H1 (cell line): ENCODE results near the gene TERC. TPM values are rescaled to one million over a fixed set of nuclear protein-coding genes. Genes with fewer than 3 reads are reported as not detected.

Experiments
- CTCF ChIA-PET: fragments of 300-600 bp; sonication (Branson Sonifier 250); formaldehyde crosslinking; loops from one replicate; lab custom pipeline; 2021; ENCODE audit not compliant: partially characterized antibody; lab: Charles Lee
- POLR2A ChIA-PET: fragments of 300-600 bp; sonication (Branson Sonifier 250); formaldehyde crosslinking; loops from one replicate; lab custom pipeline; 2021; ENCODE audit warnings: inconsistent platforms; ENCODE audit not compliant: partially characterized antibody; lab: Charles Lee
- DNase-seq, 2 experiments: peaks; one replicate each; pipeline versions ENCODE4 v3.0.0 to v3.0.0-alpha.2; 2010 to 2022; ENCODE audit warnings: low spot score in 2 of 2, low read depth in 1 of 2, mixed read lengths in 1 of 2
- FAIRE-seq: peaks from 2 replicates; lab custom pipeline; 2011; peaks lifted over from hg19 to GRCh38; lab: Jason Lieb, UNC
- H2AFZ ChIP-seq: 2 replicates; pipeline ENCODE4 v1.8.1; 2012; ENCODE audit warnings: low read length, inconsistent platforms
- H2AK5ac ChIP-seq: 2 replicates; pipeline ENCODE4 v1.6.1; 2013; ENCODE audit warnings: low read depth, low read length
- H2BK120ac ChIP-seq: replicated peaks from 2 replicates; pipeline ENCODE3; 2013; ENCODE audit warnings: low read depth, low read length, inconsistent platforms
- H2BK12ac ChIP-seq: 2 replicates; pipeline ENCODE4 v1.6.1; 2013; ENCODE audit warnings: low read depth, low read length
- H2BK15ac ChIP-seq: 2 replicates; pipeline ENCODE4 v1.6.1; 2013; ENCODE audit warnings: low read length
- H2BK20ac ChIP-seq: 2 replicates; pipeline ENCODE4 v1.6.1; 2013; ENCODE audit warnings: low read length
- H2BK5ac ChIP-seq: 2 replicates; pipeline ENCODE4 v1.6.1; 2013; ENCODE audit warnings: low read depth, low read length
- H3K14ac ChIP-seq: 2 replicates; pipeline ENCODE4 v1.6.1; 2013; ENCODE audit warnings: inconsistent platforms; ENCODE audit not compliant: insufficient read length
- H3K18ac ChIP-seq: 2 replicates; pipeline ENCODE4 v1.6.1; 2013; ENCODE audit warnings: low read length; ENCODE audit errors: extremely low read depth
- H3K23ac ChIP-seq: 2 replicates; pipeline ENCODE4 v1.6.1; 2013; ENCODE audit warnings: inconsistent platforms; ENCODE audit not compliant: insufficient read length
- H3K23me2 ChIP-seq: 2 replicates; pipeline ENCODE4 v1.6.1; 2013; ENCODE audit warnings: low read depth, low read length
- H3K27ac ChIP-seq: 2 replicates; pipeline ENCODE4 v1.6.1; 2011; ENCODE audit warnings: low read depth, low read length, inconsistent platforms
- H3K27me3 ChIP-seq, 4 experiments: replicated peaks in 1 of 4; 1 replicate in 1 of 4; 2 replicates in 3 of 4; pipeline versions ENCODE4 v1.6.1 to v1.8.1; 2011 to 2013; ENCODE audit warnings: low read length in 3 of 4, mild to moderate bottlenecking in 3 of 4, inconsistent platforms in 2 of 4, mixed read lengths in 2 of 4, moderate library complexity in 1 of 4; ENCODE audit not compliant: control insufficient read depth in 3 of 4, insufficient read depth in 3 of 4; ENCODE audit errors: extremely low read depth in 1 of 4
- H3K36me3 ChIP-seq, 4 experiments: 2 replicates each; pipeline versions ENCODE4 v1.6.1 to v1.8.1; 2011 to 2013; ENCODE audit warnings: mild to moderate bottlenecking in 4 of 4, low read length in 3 of 4, moderate library complexity in 2 of 4, control low read depth in 1 of 4, inconsistent platforms in 1 of 4; ENCODE audit not compliant: insufficient read depth in 4 of 4, control insufficient read depth in 2 of 4
- H3K4ac ChIP-seq: replicated peaks from 2 replicates; pipeline ENCODE3; 2013; ENCODE audit warnings: low read length, low read depth, mixed read lengths, inconsistent platforms; ENCODE audit not compliant: insufficient read length
- H3K4me1 ChIP-seq, 4 experiments: replicated peaks in 1 of 4; 1 replicate in 1 of 4; 2 replicates in 3 of 4; pipeline versions ENCODE4 v1.6.1 to v1.8.1; 2011 to 2013; ENCODE audit warnings: low read length in 3 of 4, inconsistent platforms in 2 of 4, mixed read lengths in 1 of 4; ENCODE audit not compliant: insufficient read depth in 4 of 4, control insufficient read depth in 3 of 4
- H3K4me2 ChIP-seq, 2 experiments: 2 replicates each; pipeline versions ENCODE4 v1.6.1 to v1.8.1; 2011 to 2013; ENCODE audit warnings: low read depth in 2 of 2, low read length in 2 of 2, control low read depth in 1 of 2, inconsistent platforms in 1 of 2, mild to moderate bottlenecking in 1 of 2; ENCODE audit not compliant: insufficient read depth in 1 of 2
- H3K4me3 ChIP-seq, 4 experiments: fragments of 200-600, 300-600 bp in 1 of 4; sonication (generic), shearing (Covaris generic), sonication (Bioruptor Twin) in 1 of 4; 2 replicates each; pipeline versions ENCODE4 v1.5.1 to v1.8.1; 2011 to 2016; ENCODE audit warnings: low read length in 4 of 4, low read depth in 3 of 4, control low read depth in 2 of 4, inconsistent platforms in 2 of 4, mild to moderate bottlenecking in 2 of 4, mixed read lengths in 1 of 4, moderate library complexity in 1 of 4; ENCODE audit not compliant: insufficient read depth in 2 of 4; ENCODE audit errors: extremely low read depth in 1 of 4
- H3K56ac ChIP-seq: replicated peaks from 2 replicates; pipeline ENCODE3; 2013; ENCODE audit warnings: low read depth, mild to moderate bottlenecking, mixed read lengths, low read length, inconsistent platforms; ENCODE audit not compliant: insufficient read length
- H3K79me1 ChIP-seq: 2 replicates; pipeline ENCODE4 v1.6.1; 2013; ENCODE audit warnings: low read depth, low read length, control low read depth
- H3K79me2 ChIP-seq, 2 experiments: 2 replicates each; pipeline versions ENCODE4 v1.6.1 to v1.8.1; 2012 to 2013; ENCODE audit warnings: low read length in 2 of 2, mild to moderate bottlenecking in 2 of 2, inconsistent platforms in 1 of 2; ENCODE audit not compliant: insufficient read depth in 2 of 2, control insufficient read depth in 1 of 2
- H3K9ac ChIP-seq, 4 experiments: replicated peaks in 1 of 4; 1 replicate in 1 of 4; 2 replicates in 3 of 4; pipeline versions ENCODE4 v1.6.1 to v1.8.1; 2011 to 2013; ENCODE audit warnings: low read depth in 3 of 4, low read length in 3 of 4, control low read depth in 2 of 4, mild to moderate bottlenecking in 2 of 4, moderate library complexity in 2 of 4, inconsistent platforms in 1 of 4; ENCODE audit errors: extremely low read depth in 1 of 4
- H3K9me3 ChIP-seq, 2 experiments: 2 replicates each; pipeline versions ENCODE4 v1.6.1 to v1.8.1; 2012 to 2013; ENCODE audit warnings: mild to moderate bottlenecking in 2 of 2, moderate library complexity in 2 of 2, control low read depth in 1 of 2, inconsistent platforms in 1 of 2, low read depth in 1 of 2, low read length in 1 of 2, mixed read lengths in 1 of 2; ENCODE audit not compliant: insufficient read depth in 2 of 2
- H4K20me1 ChIP-seq, 2 experiments: replicated peaks in 1 of 2; 2 replicates each; pipeline versions ENCODE3 to v1.8.1; 2011 to 2013; ENCODE audit warnings: inconsistent platforms in 2 of 2, low read length in 2 of 2, mild to moderate bottlenecking in 1 of 2; ENCODE audit not compliant: insufficient read depth in 2 of 2, control insufficient read depth in 1 of 2
- H4K5ac ChIP-seq: 2 replicates; pipeline ENCODE4 v1.6.1; 2013; ENCODE audit warnings: low read length, low read depth, mixed read lengths, inconsistent platforms; ENCODE audit not compliant: insufficient read length
- H4K8ac ChIP-seq: 2 replicates; pipeline ENCODE4 v1.8.0; 2013; ENCODE audit warnings: mild to moderate bottlenecking, moderate library complexity, low read length, inconsistent platforms; ENCODE audit not compliant: insufficient read depth; ENCODE audit errors: extremely low read depth
- H4K91ac ChIP-seq: replicated peaks from 2 replicates; pipeline ENCODE3; 2013; ENCODE audit warnings: low read length, mixed read lengths, inconsistent platforms; ENCODE audit not compliant: insufficient read length
- EP300 ChIP-seq, 2 experiments: IDR thresholded peaks; 1 replicate in 1 of 2; 2 replicates in 1 of 2; pipeline ENCODE4 v1.6.1; 2011 to 2012; ENCODE audit warnings: low read depth in 2 of 2, low read length in 2 of 2, mild to moderate bottlenecking in 2 of 2, borderline replicate concordance in 1 of 2, inconsistent platforms in 1 of 2, moderate library complexity in 1 of 2
- HDAC6 ChIP-seq: IDR thresholded peaks from one replicate; pipeline ENCODE4 v1.7.1; 2012; ENCODE audit warnings: low read depth, mild to moderate bottlenecking, inconsistent platforms, low read length, moderate library complexity
- NANOG ChIP-seq: IDR thresholded peaks from 2 replicates; pipeline ENCODE4 v1.6.1; 2011; ENCODE audit warnings: low read length, low read depth, mild to moderate bottlenecking, inconsistent platforms; ENCODE audit not compliant: insufficient read depth, poor library complexity, severe bottlenecking
- PHF8 ChIP-seq: fragments of 200-600 bp; sonication (generic); conservative IDR thresholded peaks from 2 replicates; pipeline ENCODE4 v1.7.1; 2012; ENCODE audit warnings: low read depth, mild to moderate bottlenecking, inconsistent platforms, low read length, moderate library complexity
- RNF2 ChIP-seq: fragments of 200-900, 300-1000 bp; sonication (generic); IDR thresholded peaks from 2 replicates; pipeline ENCODE4 v1.7.1; 2016; ENCODE audit warnings: borderline replicate concordance, low read depth, mild to moderate bottlenecking, antibody characterized with exemption, low read length; ENCODE audit not compliant: poor library complexity, severe bottlenecking; ENCODE audit errors: missing control alignments
- WGBS, 2 experiments: shearing (Covaris generic) in 1 of 2; methylation state at CpG; one replicate each; pipeline versions ENCODE4 v1.1.6 to v1.1.7; 2013 to 2015; ENCODE audit warnings: low lambda C conversion rate in 2 of 2, mixed read lengths in 2 of 2, inconsistent platforms in 1 of 2, low coverage in 1 of 2, missing lambda C conversion rate in 1 of 2; ENCODE audit not compliant: insufficient replicate concordance in 2 of 2, insufficient coverage in 1 of 2, insufficient read length in 1 of 2; ENCODE audit errors: extremely low coverage in 1 of 2, missing lambda C conversion rate in 1 of 2; 5-methylcytosine and 5-hydroxymethylcytosine counted together
- polyA plus RNA-seq, 7 experiments: library from polyadenylated mRNA; depleted of rRNA in 3 of 7; stranded (reverse) in 5 of 7; unstranded in 2 of 7; fragments of >200 nt in 5 of 7; fragments of 200-250 nt in 2 of 7; gene quantifications; 1 replicate in 5 of 7; 2 replicates in 1 of 7; 4 replicates in 1 of 7; pipeline versions ENCODE4 v1.2.1 to v1.2.3, GENCODE V29; 2011 to 2013; ENCODE audit warnings: missing spikeins in 2 of 7, mixed read lengths in 2 of 7
- total RNA-seq: library from RNA; stranded (reverse); fragmentation: NEBNext Ultra II Directional; extraction: Animal tissue kit (Norgen Biotek cat#: 25700); gene quantifications from 2 replicates; pipeline ENCODE4 v1.2.1, GENCODE V29; 2021

The TERC gene
- total and polyA plus RNA-seq, 2 of the 8 experiments (the other 6 are each of a cell fraction or from before 2014, with no cell fraction given): 2.3 to 17.0 TPM

DNA sequence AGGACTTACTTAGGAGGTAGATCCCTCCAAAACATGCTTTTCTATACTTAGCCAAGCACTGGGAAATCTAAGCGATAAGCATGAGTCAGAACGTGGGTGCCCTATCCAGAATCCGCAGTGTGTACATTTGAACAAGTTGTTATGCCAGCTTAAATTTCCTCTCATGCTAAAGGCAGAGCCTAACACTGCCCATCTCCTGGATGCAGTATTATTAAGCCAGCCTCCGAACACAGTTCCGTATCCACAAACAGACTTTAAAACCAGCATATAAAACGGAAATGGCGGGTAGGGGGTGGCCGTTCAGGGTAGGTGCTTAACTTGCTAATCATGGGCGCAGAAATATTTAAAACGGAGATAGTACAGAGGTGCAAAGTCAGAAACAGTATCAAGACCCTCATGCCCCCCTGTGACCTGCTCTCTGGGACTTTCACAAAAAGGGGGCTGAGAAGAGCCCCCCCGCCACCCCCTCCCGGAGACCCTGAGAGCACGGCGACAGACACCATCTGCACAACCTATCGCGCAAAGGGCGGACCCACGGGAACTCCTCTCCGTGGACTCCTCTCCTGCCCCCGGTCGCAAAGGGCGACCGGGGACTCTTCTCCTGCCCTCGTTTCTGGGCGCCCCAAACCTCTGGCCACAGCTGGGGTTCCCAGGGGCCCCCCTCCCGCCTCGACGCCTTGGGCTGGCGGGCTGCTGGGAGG is 46.9 kb upstream of the TERC start:
- Histone ChIP-seq H2BK120ac (no peak overlapping the region), H3K4me1 (peaks cover 7 to 20% (median 10%) of the 10 kb centered on the region in 4 experiments; a peak in 6 of 7 replicates), H3K27me3 (peaks cover 0 to 7% (median 4%) of the 10 kb centered on the region in 4 experiments; a peak in 6 of 7 replicates), H3K14ac (no peak overlapping the region), H3K23me2 (peaks cover 4% of the 10 kb centered on the region; the same call in 1 of the 2 replicates), H3K27ac (no peak overlapping the region), H3K4me3 (peak overlapping the region; percentile 54 to 73 (median 68)), H3K79me1 (no peaks in the 10 kb centered on the region), H2BK5ac (0 out of 2 replicates have a peak overlapping the region, but pooled peaks have one; percentile 76), H4K91ac (no peak overlapping the region), H3K56ac (no peak overlapping the region), H2AK5ac (no peak overlapping the region), H3K4me2 (peak overlapping the region; percentile 79 to 93), H3K36me3 (no peaks in the 10 kb centered on the region; a peak in 1 of 8 replicates), H3K9me3 (no peaks in the 10 kb centered on the region; a peak in 1 of 4 replicates), H2BK20ac (no peak overlapping the region), H2BK12ac (no peak overlapping the region), H2AFZ (peak overlapping the region; percentile 77), H3K18ac (no peak overlapping the region), H4K8ac (peak overlapping the region; percentile 86), H4K5ac (no peak overlapping the region), H2BK15ac (no peak overlapping the region), H3K4ac (no peak overlapping the region), H4K20me1 (no peaks in the 10 kb centered on the region), H3K23ac (no peak overlapping the region), H3K9ac (peak overlapping the region in 3 of 4 experiments; percentile 37 to 63 (median 52); a peak in 6 of 7 replicates), H3K79me2 (no peaks in the 10 kb centered on the region)
- ChIA-PET CTCF (interaction anchor here (0.5 to 3.0 kb wide), 4 partner anchors 11 to 1804 kb away, joined by 3 to 11 read pairs (median 5); partner anchors contain the start of gene TERC), POLR2A (interaction anchor here (0.7 to 3.8 kb wide), 5 partner anchors 14 to 47 kb away, joined by 3 to 20 read pairs (median 3); partner anchors contain the start of genes MYNN and TERC)
- DNase-seq (peak in 1 of 2 experiments; percentile 51), FAIRE-seq (no peak)
- 20% methylated on average over 26 of the region's 29 CpGs; no CpG with 5 or more reads in 1 of the 2 experiments for WGBS, 2 experiments
- TF ChIP-seq HDAC6: no peak
- no peak for TF ChIP-seq RNF2
- no peak for TF ChIP-seq EP300 (IDR thresholded peaks at IDR 0.05; ENCODE audit: borderline replicate concordance in 1 of 2, low read depth in 2 of 2, low read length in 2 of 2)
- TF ChIP-seq NANOG: no peak
- TF ChIP-seq PHF8: no peak
